SW 1271 (cell line): ENCODE results near the gene SLC66A2.
"Not testable (repeated sequence)": the region's sequence is repeated elsewhere in the genome, so short reads cannot be mapped to it uniquely, and the experiment has no call there.

Experiments
- DNase-seq, 2 experiments: peaks; one replicate each; lab custom pipeline; 2025; lab: John Stamatoyannopoulos, UW

SLC66A2 gene

GRCh38 chr18:79951545-79952455, at the start of gene SLC66A2:
SLC66A2 (minus strand) TSS chr18:79951653; CDS start chr18:79950926, 727 bp downstream.
- DNase-seq, result peak; percentile 11 to 50

GRCh38 chr18:80000877-80001276, 49.4 kb upstream of the SLC66A2 start:
- DNase-seq, result no peak

GRCh38 chr18:79999701-80000100, 48.2 kb upstream of the SLC66A2 start:
- not testable (repeated sequence) for DNase-seq

DNA sequence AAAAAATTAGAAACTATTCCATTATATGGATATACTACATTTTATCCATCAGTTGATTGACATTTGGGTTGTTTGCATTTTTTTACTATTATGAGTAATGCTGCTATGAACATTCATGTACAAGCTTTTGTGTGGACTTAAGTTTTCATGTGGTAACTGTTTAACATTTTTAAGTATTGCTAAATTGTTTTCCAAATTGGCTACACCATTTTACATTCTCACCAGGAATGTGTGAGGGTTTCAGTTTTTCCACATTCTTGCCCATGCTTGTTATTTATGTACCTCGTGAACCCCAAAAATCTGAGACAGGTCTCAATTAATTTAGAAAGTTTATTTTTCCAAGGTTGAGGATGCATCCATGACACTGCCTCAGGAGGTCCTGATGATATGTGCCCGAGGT, 40.0 kb upstream of the SLC66A2 start:
- no peak for DNase-seq

DNA sequence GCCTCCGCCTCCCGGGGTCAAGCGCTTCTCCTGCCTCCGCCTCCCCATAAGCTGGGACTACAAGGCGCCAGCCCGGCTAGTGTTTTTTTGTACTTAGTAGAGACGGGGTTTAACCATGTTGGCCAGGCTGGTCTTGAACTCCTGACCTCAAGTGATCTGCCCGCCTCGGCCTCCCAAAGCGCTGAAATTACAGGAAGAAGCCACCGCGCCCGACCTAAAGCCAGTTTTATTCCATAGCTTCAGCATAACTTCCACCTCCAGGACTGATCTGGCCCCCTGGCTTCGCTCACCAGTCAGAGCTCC, 37.7 kb upstream of the SLC66A2 start:
- no peak for DNase-seq

GRCh38 chr18:79988451-79989194, 37.2 kb upstream of the SLC66A2 start, which contains the start of gene TXNL4A:
TXNL4A (minus strand) TSS chr18:79988563; CDS start chr18:79988392, 171 bp downstream.
- peak; percentile 52 to 71 for DNase-seq

- peak in 1 of 2 experiments; percentile 50 for DNase-seq
Measured at GRCh38 chr18:79988071-79988450, 36.6 kb upstream of the SLC66A2 start.

DNA sequence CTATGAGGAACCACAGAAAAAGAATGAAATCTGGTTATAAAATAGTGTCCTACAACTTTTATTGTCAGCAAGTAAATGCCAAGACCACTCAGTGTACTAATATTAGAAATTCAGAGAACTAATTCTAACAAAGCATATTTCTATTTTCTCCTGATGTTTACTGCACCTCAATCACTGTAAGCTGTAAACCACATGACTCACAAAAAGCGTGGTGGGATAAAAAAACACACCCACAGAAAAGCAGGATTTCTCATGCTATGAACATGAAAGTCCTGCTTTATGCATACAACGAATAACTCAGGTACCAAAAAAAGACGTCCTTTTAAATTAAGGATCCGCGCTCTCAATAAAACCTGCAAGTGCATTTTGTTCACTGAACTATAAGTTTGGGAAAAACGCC, 36.1 kb upstream of the SLC66A2 start:
- no peak for DNase-seq

- no peak for DNase-seq
Measured at GRCh38 chr18:79986726-79987125, 35.3 kb upstream of the SLC66A2 start.

GRCh38 chr18:79985172-79985571, 33.7 kb upstream of the SLC66A2 start:
- no peak for DNase-seq

DNA sequence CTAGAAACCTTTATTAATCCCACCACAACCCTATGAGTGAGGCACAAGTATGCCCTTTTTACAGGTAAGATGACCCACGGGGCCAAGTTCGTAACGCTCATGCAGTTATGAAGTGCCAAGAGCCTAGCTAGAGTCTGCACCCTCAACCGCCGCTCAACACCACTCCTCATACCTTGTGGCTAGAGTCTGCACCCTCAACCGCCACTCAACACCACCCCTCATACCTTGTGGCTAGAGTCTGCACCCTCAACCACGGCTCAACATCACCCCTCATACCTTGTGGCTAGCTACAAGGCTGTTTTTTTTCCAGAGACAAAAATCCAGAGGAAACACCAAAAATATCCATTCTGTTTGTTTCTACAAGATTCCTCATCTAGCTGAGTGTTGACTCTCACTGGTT, 32.3 kb upstream of the SLC66A2 start:
- no peak for DNase-seq

DNA sequence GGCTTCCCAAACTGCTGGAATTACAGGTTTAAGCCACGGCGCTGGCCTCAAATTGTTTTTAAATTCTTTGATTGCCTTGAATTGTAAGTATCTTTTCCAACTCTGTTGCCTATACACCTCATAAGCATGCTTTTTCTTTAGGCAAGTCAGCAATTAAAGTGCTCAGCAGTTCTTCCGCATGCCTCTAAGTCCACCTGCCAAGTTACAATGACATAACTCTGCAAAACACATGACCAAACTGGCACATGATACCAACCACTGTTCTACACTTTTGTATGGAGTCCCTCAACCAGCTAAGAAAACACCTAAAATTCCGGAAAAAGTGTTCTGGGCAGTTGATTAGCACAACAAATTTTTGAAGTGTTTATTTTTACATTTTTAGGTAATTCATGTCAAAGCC, 31.8 kb upstream of the SLC66A2 start:
- DNase-seq, result no peak

GRCh38 chr18:79982736-79983135, 31.3 kb upstream of the SLC66A2 start:
- no peak for DNase-seq

DNA sequence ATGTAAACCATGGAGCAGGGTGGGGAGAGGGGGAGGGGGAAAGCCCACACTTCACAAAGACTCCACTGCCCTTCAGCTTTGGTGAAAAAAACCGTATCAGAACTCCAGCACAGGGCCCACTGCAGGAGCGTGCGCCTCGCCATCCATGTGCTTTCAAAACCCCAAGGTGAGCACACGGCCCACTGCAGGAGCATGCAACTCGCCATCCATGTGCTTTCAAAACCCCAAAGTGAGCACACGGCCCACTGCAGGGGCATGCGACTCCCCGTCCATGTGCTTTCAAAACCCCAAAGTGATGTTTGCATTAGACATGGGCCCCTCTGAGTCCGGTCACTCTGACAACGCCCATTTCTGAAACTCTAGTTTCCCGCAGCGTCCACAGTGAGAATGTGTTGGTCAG, 29.1 kb upstream of the SLC66A2 start:
- no peak for DNase-seq

GRCh38 chr18:79979843-79980242, 28.4 kb upstream of the SLC66A2 start:
- no peak for DNase-seq

- no peak for DNase-seq
Measured at GRCh38 chr18:79975985-79976680, 24.7 kb upstream of the SLC66A2 start.

DNA sequence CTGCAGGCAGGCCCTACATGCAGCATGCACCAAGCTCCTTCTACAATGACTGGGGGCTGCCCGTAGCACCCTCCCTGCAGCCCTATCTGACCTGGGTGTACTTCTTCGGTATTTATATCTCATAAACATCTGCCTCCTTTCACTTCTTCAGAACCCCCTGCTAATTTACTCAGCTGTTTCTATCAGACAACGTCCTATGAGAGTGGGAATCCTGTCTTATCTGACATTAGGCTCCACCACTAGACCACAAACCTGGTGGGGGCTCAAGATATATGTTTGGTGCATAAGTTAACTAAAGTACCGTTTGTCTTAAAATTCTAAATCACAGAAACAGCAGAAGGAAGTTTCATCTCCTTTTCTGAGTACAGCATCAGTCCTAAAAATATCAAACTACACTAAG, 23.6 kb upstream of the SLC66A2 start:
- no peak for DNase-seq

- DNase-seq, result no peak
Measured at GRCh38 chr18:79974025-79974654, 22.7 kb upstream of the SLC66A2 start.

- no peak for DNase-seq
Measured at GRCh38 chr18:79973517-79973916, 22.1 kb upstream of the SLC66A2 start.

GRCh38 chr18:79972720-79973119, 21.3 kb upstream of the SLC66A2 start:
- no peak for DNase-seq

- no peak for DNase-seq
Measured at GRCh38 chr18:79971986-79972385, 20.5 kb upstream of the SLC66A2 start.
